CD4-positive, CD25-positive, alpha-beta regulatory T cell (primary cell): Measurements from ENCODE around the gene ZNF649. TPM values are rescaled to one million over a fixed set of nuclear protein-coding genes. Genes with fewer than 3 reads are reported as not detected.
A peak's percentile ranks its signal among the peaks of the same experiment; 100 is the strongest.
"Not testable (repeated sequence)": the region's sequence is repeated elsewhere in the genome, so short reads cannot be mapped to it uniquely, and the experiment has no call there.

ENCODE experiments used
- ATAC-seq, 2 donors: fragments of 150-1000 bp; cut with Tn5 transposase; one replicate each; pipeline ENCODE4 v1.10.0; 2021; ENCODE audit warnings: low read depth in 2 of 2, moderate number of reproducible peaks in 2 of 2, moderate library complexity in 1 of 2
- DNase-seq, 3 donors: peaks; one replicate each; pipeline versions ENCODE4 v3.0.0 to v3.0.0-alpha.2; 2012 to 2022; ENCODE audit warnings: mixed read lengths in 1 of 3
- H3K27ac ChIP-seq: one replicate; pipeline ENCODE4 v1.7.0; 2013; ENCODE audit warnings: mild to moderate bottlenecking, low read length; ENCODE audit not compliant: insufficient read depth, poor library complexity, severe bottlenecking
- H3K27me3 ChIP-seq: one replicate; pipeline ENCODE4 v1.7.0; 2013; ENCODE audit warnings: low read length; ENCODE audit not compliant: control insufficient read depth, insufficient read depth
- H3K36me3 ChIP-seq: one replicate; pipeline ENCODE4 v1.7.0; 2013; ENCODE audit warnings: mild to moderate bottlenecking, low read length, moderate library complexity; ENCODE audit not compliant: control insufficient read depth, insufficient read depth
- H3K4me1 ChIP-seq: 2 replicates; pipeline ENCODE4 v1.7.0; 2013; ENCODE audit warnings: mild to moderate bottlenecking, low read length; ENCODE audit not compliant: insufficient read depth, control insufficient read depth, poor library complexity, severe bottlenecking
- H3K4me3 ChIP-seq: one replicate; pipeline ENCODE4 v1.7.0; 2013; ENCODE audit warnings: low read depth, mild to moderate bottlenecking, low read length, moderate library complexity
- H3K9me3 ChIP-seq, 2 experiments: 1 replicate in 1 of 2; 2 replicates in 1 of 2; pipeline ENCODE4 v1.7.0; 2013; ENCODE audit warnings: low read length in 2 of 2, mild to moderate bottlenecking in 1 of 2, moderate library complexity in 1 of 2; ENCODE audit not compliant: control insufficient read depth in 2 of 2
- H3K27ac Mint-ChIP-seq, 3 donors: one replicate each; pipeline ENCODE4 v1.8.0; 2020 to 2022; ENCODE audit warnings: mild to moderate bottlenecking in 3 of 3, mixed read lengths in 3 of 3, moderate library complexity in 2 of 3
- H3K27me3 Mint-ChIP-seq: one replicate; pipeline ENCODE4 v1.8.0; 2022; ENCODE audit warnings: mild to moderate bottlenecking, mixed read lengths
- H3K36me3 Mint-ChIP-seq: one replicate; pipeline ENCODE4 v1.8.0; 2020; ENCODE audit warnings: mixed read lengths
- H3K4me1 Mint-ChIP-seq, 4 donors: one replicate each; pipeline ENCODE4 v1.8.0; 2020 to 2022; ENCODE audit warnings: mixed read lengths in 4 of 4, mild to moderate bottlenecking in 1 of 4
- H3K4me3 Mint-ChIP-seq, 4 donors: one replicate each; pipeline ENCODE4 v1.8.0; 2020 to 2022; ENCODE audit warnings: mild to moderate bottlenecking in 4 of 4, mixed read lengths in 4 of 4, moderate library complexity in 3 of 4
- H3K9me3 Mint-ChIP-seq, 7 donors: one replicate each; pipeline ENCODE4 v1.8.0; 2020 to 2022; ENCODE audit warnings: mixed read lengths in 7 of 7, mild to moderate bottlenecking in 3 of 7, moderate library complexity in 2 of 7
- polyA plus RNA-seq, 4 donors: library from polyadenylated mRNA; unstranded; fragments of 300-500 nt; fragmentation: Illumina TruSeq; gene quantifications; one replicate each; pipeline ENCODE4 v1.2.3, GENCODE V29; 2021
- total RNA-seq: library from RNA; stranded (reverse); gene quantifications from one replicate; pipeline ENCODE4 v1.2.3, GENCODE V29; 2022

Gene ZNF649
- total and polyA plus RNA-seq, 5 donors from 2014 or later: 5.9 to 9.3 (median 8.4) TPM

DNA sequence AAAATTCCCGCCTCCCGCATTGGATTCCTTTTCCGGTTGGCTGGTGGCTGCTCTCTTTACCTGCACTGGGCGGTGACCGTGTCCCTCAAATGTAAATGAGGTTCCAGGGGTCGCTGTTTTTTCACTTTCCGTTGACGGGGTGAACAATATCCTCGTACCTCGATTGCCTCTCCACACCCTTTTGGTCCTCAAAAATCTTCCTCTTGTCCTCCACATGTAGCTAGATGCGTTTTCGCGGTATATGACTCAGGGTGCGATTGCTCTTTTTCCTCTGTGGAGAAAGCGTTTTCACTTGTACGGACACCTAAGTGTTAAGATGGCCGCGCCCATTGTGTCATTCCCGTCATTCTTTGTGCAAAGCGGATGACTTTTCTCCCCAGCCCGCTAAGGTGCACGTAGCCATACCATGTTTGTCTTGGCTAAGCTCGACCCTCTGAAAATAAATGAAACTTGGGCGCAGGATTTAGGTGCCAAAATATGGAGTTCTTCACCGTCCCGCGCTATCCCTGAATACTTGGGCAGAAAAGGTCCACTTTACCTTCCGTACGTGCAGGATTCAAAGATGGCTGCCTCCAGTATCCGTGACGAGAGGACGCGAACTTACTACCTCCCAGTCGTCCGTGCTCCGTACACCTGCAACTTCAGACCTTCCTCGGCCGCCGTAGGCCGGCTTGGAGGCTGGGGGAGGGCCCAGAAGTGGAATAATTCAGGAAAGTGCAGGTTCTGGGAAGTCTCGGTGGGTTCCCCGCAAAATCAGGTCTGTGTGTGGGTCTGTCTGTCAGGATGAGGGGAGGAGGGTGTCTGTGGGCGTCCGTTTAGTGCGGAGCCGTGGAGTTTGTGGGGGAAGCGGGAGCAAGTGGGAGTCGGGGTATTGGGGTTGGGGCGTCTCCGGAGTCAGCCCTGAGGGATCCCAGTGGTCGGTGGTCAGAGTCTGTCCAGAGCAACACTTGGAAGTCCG is 22.2 kb upstream of the ZNF649 start, which contains the start of gene ZNF613:
TSS of gene ZNF613 (plus strand) at position 689 of the 958 bp plus-strand sequence. CDS start 8,749 bp downstream, outside the sequence.
- Mint-ChIP-seq H3K4me1 (peaks cover 15 to 38% (median 21%) of the 10 kb centered on the region in 4 donors), H3K27ac (peak within 1 kb of the TSS; percentile 90 to 91 (median 90)), H3K4me3 (peak within 1 kb of the TSS; percentile 92 to 98 (median 94)), H3K9me3 (peaks cover 7 to 68% (median 40%) of the 10 kb centered on the region in 7 donors), H3K36me3 (peaks cover 43% of the 10 kb centered on the region), H3K27me3 (no peaks in the 10 kb centered on the region)
- H3K36me3 ChIP-seq: peaks cover 26% of the 10 kb centered on the region
- peaks cover 62 to 67% of the 10 kb centered on the region in 2 experiments for H3K9me3 ChIP-seq
- peak within 1 kb of the TSS; percentile 99 for H3K4me3 ChIP-seq
- ATAC-seq: peak; percentile 89 to 93
- no peaks in the 10 kb centered on the region for H3K27me3 ChIP-seq
- DNase-seq: peak; percentile 58 to 96 (median 83)
- H3K4me1 ChIP-seq: peaks cover 17% of the 10 kb centered on the region
- peak within 1 kb of the TSS; percentile 65 for H3K27ac ChIP-seq

DNA sequence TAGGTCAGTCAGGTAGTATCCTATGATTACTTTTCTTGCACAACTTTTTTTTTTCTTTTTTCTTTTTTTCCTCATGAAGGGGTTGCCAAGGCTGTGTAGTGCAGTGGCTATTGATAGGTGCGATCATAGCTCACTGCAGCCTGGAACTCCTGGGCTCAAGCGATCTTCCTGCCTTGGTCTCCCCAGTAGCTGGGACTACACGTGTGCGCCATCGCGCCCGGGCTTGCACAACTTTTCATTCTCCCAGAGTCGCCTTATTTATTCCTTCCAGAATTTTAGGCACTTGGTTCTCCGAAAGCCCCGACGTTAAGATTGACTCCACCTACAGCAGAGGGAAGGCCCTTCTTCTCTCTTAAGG is 21.6 kb upstream of the ZNF649 start:
- peaks cover 20% of the 10 kb centered on the region for H3K36me3 ChIP-seq
- ATAC-seq (no peak), DNase-seq (no peak)
- Mint-ChIP-seq H3K36me3 (peaks cover 37% of the 10 kb centered on the region), H3K4me1 (peaks cover 12 to 36% (median 21%) of the 10 kb centered on the region in 4 donors), H3K4me3 (peak overlapping the region; percentile 92 to 98 (median 94)), H3K27me3 (no peaks in the 10 kb centered on the region), H3K27ac (peak overlapping the region in 2 of 3 donors; percentile 90 to 91), H3K9me3 (peaks cover 7 to 69% (median 41%) of the 10 kb centered on the region in 7 donors)
- H3K9me3 ChIP-seq: peaks cover 61 to 67% of the 10 kb centered on the region in 2 experiments
- H3K4me1 ChIP-seq: peaks cover 17% of the 10 kb centered on the region
- peak overlapping the region; percentile 99 for H3K4me3 ChIP-seq
- H3K27me3 ChIP-seq: no peaks in the 10 kb centered on the region
- H3K27ac ChIP-seq: peak overlapping the region; percentile 65

DNA sequence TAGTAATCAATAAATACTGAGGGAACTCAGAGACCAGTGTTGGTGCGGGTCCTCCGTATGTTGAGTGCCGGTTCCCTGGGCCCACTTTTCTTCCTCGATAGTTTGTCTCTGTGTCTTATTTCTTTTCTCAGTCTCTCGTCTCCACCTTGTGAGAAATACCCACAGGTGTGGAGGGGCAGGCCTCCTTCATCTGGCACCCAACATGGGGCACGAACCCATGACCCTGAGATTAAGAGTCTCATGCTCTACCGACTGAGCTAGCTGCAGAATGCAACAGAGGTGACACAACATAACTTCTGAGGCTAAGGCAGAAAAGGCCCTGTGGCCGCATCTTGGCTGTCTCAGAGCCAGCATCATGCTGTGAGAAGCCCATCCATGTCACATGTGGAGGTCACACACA is 17.1 kb upstream of the ZNF649 start:
- H3K9me3 Mint-ChIP-seq: peaks cover 7 to 83% (median 31%) of the 10 kb centered on the region in 7 donors
- H3K4me3 Mint-ChIP-seq: no peak overlapping the region
- H3K4me1 Mint-ChIP-seq: peaks cover 3 to 6% (median 4%) of the 10 kb centered on the region in 4 donors
- H3K36me3 Mint-ChIP-seq: peaks cover 11% of the 10 kb centered on the region
- Histone ChIP-seq H3K9me3 (peaks cover 67 to 87% of the 10 kb centered on the region in 2 experiments), H3K4me3 (no peak overlapping the region), H3K27ac (no peak overlapping the region), H3K27me3 (no peaks in the 10 kb centered on the region), H3K36me3 (no peaks in the 10 kb centered on the region), H3K4me1 (peaks cover 4% of the 10 kb centered on the region)
- no peak for DNase-seq
- ATAC-seq: no peak
- H3K27me3 Mint-ChIP-seq: no peaks in the 10 kb centered on the region
- H3K27ac Mint-ChIP-seq: no peak overlapping the region

DNA sequence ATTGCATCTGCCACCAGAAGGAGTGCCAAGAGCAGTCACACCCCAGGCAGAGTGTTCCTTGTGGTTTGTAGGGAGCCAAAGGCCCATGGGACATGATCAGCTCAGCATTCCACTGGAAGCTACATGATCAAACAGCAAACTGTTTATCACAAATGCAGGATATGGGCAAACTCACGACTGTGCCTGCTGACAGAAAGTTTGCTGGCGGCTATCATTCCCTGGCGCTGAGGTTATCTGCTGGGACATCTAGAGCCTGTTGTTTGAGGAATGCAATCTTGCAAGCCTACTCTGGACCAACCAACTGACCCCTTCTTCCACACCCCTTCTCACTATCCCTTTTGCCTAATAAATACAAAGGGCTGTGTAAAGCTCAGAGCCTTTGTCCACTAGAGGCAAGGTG is 14.8 kb upstream of the ZNF649 start:
- H3K36me3 Mint-ChIP-seq: peaks cover 8% of the 10 kb centered on the region
- H3K4me1 ChIP-seq: no peaks in the 10 kb centered on the region
- ATAC-seq: no peak

DNA sequence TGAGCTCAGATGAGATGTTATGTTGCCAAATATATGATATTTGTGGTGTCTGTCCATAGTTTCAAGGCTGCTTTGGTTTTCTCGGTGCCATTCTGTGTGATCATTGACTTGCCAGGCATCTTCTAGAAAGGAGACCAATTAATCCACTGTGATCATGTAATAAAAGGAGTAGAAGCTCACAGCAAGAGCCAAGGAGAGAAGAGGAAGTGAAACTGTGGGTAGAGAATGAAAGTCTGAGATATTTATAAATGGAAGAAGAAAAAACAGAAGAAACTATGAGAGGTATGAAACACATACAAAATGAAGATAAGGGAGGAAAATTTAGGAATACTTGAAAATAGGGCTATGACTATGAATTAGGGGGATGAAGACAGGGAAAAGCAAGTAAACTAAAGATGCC is 11.3 kb upstream of the ZNF649 start:
- Mint-ChIP-seq H3K4me1 (no peaks in the 10 kb centered on the region), H3K9me3 (peaks cover 5 to 70% (median 33%) of the 10 kb centered on the region in 7 donors), H3K4me3 (no peak overlapping the region), H3K27ac (no peak overlapping the region), H3K27me3 (no peaks in the 10 kb centered on the region), H3K36me3 (peaks cover 3% of the 10 kb centered on the region)
- Histone ChIP-seq H3K27me3 (no peaks in the 10 kb centered on the region), H3K36me3 (no peaks in the 10 kb centered on the region), H3K27ac (no peak overlapping the region), H3K4me3 (no peak overlapping the region), H3K9me3 (peaks cover 80 to 95% of the 10 kb centered on the region in 2 experiments), H3K4me1 (no peaks in the 10 kb centered on the region)
- DNase-seq (no peak), ATAC-seq (no peak)

More for the DNA sequence above, 14.8 kb upstream of the ZNF649 start:
- Mint-ChIP-seq H3K4me3 (no peak overlapping the region), H3K9me3 (peaks cover 7 to 82% (median 28%) of the 10 kb centered on the region in 7 donors), H3K27ac (no peak overlapping the region), H3K27me3 (no peaks in the 10 kb centered on the region), H3K4me1 (no peaks in the 10 kb centered on the region)
- Histone ChIP-seq H3K4me3 (no peak overlapping the region), H3K27me3 (no peaks in the 10 kb centered on the region), H3K9me3 (peaks cover 76 to 93% of the 10 kb centered on the region in 2 experiments), H3K27ac (no peak overlapping the region), H3K36me3 (no peaks in the 10 kb centered on the region)
- DNase-seq: no peak

DNA sequence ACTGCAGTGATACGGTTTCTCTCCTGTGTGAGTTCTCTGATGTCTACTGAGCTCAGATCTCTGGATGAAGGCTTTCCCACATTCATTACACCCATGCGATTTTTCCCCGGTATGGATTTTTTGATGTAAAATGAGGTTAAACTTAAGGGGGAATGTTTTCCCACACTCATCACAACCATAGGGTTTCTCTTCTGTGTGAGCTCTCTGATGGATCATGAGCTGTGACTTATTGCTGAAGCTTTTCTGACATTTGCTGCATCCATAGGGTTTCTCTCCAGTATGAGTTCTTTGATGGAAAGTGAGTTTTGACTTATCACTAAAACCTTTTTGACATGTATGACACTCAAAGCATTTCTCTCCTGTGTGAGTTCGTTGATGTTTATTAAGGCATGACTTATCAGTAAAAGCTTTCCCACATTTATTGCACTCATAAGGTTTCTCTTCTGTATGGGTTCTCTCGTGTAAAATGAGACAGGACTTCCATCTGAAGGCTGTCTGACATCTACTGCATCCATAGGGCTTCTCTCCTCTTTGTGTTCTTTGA is 10.6 kb upstream of the ZNF649 start:
- H3K4me1 ChIP-seq: no peaks in the 10 kb centered on the region
- no peak overlapping the region for H3K27ac ChIP-seq
- H3K9me3 ChIP-seq: peaks cover 75 to 95% of the 10 kb centered on the region in 2 experiments
- no peaks in the 10 kb centered on the region for H3K36me3 ChIP-seq
- Mint-ChIP-seq H3K9me3 (peaks cover 5 to 68% (median 29%) of the 10 kb centered on the region in 7 donors), H3K27ac (no peak overlapping the region), H3K36me3 (peaks cover 6% of the 10 kb centered on the region), H3K4me1 (no peaks in the 10 kb centered on the region), H3K27me3 (no peaks in the 10 kb centered on the region), H3K4me3 (peak overlapping the region in 1 of 4 donors; percentile 58)
- H3K4me3 ChIP-seq: no peak overlapping the region
- ATAC-seq (no peak), DNase-seq (no peak)
- H3K27me3 ChIP-seq: no peaks in the 10 kb centered on the region

DNA sequence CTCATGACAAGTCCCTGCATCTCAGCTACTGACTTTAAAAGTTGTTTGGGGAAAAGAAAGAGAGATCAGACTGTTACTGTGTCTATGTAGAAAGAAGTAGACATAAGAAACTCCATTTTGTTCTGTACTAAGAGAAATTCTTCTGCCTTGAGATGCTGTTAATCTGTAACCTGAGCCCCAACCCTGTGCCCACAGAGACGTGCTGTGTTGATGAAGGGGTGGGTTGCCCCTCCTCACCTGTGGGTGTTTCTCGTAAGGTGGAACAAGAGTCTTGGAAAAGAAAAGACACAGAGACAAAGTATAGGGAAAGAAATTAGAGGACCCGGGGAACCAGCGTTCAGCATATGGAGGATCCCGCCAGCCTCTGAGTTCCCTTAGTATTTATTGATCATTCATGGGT is 3.2 kb upstream of the ZNF649 start:
- ATAC-seq, H3K27me3 ChIP-seq, H3K36me3 ChIP-seq, DNase-seq, H3K27ac ChIP-seq, H3K27ac Mint-ChIP-seq, H3K4me3 ChIP-seq: not testable (repeated sequence)
- H3K27me3 Mint-ChIP-seq: peaks cover 17% of the 10 kb centered on the region
- peaks cover 28% of the 10 kb centered on the region for H3K36me3 Mint-ChIP-seq
- Histone ChIP-seq H3K4me1 (peaks cover 14% of the 10 kb centered on the region), H3K9me3 (peaks cover 39 to 54% of the 10 kb centered on the region in 2 experiments)
- H3K4me1 Mint-ChIP-seq: peaks cover 6 to 23% (median 15%) of the 10 kb centered on the region in 4 donors
- peak overlapping the region in 1 of 4 donors; percentile 62 for H3K4me3 Mint-ChIP-seq
- peaks cover 9 to 66% (median 29%) of the 10 kb centered on the region in 7 donors for H3K9me3 Mint-ChIP-seq
